ENCODE data around the gene ARFGAP2. TPM values are rescaled to one million over a fixed set of nuclear protein-coding genes. Genes with fewer than 3 reads are reported as not detected.
"Not testable (repeated sequence)": the region's sequence is repeated elsewhere in the genome, so short reads cannot be mapped to it uniquely, and the experiment has no call there.

Gene ARFGAP2
- total RNA-seq, 1 donor from 2014 or later = 95.0 TPM

DNA sequence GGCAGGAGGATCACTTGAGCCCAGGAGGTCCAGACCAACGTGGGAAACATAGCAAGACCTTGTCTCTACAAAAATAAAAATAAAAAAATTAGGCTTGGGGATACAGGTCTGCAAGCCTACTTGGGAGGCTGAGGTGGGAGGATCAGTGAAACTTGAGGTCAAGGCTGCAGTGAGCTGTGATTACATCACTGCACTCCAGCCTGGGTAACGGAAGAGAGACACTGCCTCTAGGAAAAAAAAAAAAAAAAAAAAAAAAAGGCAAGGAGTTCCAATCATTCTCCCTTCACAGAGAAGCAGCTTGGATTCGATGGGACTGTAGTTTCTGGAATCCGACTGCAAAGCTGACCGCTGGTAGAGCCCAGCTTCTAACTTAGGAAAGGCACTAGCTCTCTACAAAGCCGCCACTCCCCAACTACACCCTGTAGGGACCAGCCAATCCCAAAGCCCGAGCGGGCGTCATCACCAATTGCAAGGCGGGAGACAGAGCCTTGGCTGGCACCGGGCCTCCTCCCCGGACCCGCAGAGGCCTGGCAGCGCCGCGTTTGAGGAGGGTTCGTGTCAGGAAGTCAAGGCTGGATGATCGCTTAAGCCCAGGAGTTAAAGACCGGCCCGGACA is 37.4 kb upstream of the ARFGAP2 start:
- Histone ChIP-seq H3K27me3 (no peaks in the 10 kb centered on the region), H3K4me2 (peak overlapping the region; percentile 86), H3K9ac (no peak overlapping the region), H3K9me3 (ENCODE audit: low read depth) (no peaks in the 10 kb centered on the region), H3K79me2 (ENCODE audit: low read depth) (peaks cover 39% of the 10 kb centered on the region), H3K4me1 (peaks cover 28% of the 10 kb centered on the region), H3F3A (ENCODE audit: low read depth) (peaks cover 9% of the 10 kb centered on the region), H3K4me3 (peak overlapping the region; percentile 54), H3K27ac (no peak overlapping the region), H4K20me1 (ENCODE audit: low read depth) (no peaks in the 10 kb centered on the region), H3K36me3 (no peaks in the 10 kb centered on the region), H2AFZ (replicated peaks) (no peak overlapping the region)
- peak; percentile 71 for DNase-seq (ENCODE audit: low spot score)
- Mint-ChIP-seq H3K4me3 (peak overlapping the region; percentile 77), H3K36me3 (no peaks in the 10 kb centered on the region), H3K4me1 (peaks cover 15% of the 10 kb centered on the region), H3K27me3 (ENCODE audit: insufficient read depth, low read depth) (peaks cover 12% of the 10 kb centered on the region), H3K9me3 (no peaks in the 10 kb centered on the region), H3K27ac (no peak overlapping the region)
- TF ChIP-seq, protein P1, sequence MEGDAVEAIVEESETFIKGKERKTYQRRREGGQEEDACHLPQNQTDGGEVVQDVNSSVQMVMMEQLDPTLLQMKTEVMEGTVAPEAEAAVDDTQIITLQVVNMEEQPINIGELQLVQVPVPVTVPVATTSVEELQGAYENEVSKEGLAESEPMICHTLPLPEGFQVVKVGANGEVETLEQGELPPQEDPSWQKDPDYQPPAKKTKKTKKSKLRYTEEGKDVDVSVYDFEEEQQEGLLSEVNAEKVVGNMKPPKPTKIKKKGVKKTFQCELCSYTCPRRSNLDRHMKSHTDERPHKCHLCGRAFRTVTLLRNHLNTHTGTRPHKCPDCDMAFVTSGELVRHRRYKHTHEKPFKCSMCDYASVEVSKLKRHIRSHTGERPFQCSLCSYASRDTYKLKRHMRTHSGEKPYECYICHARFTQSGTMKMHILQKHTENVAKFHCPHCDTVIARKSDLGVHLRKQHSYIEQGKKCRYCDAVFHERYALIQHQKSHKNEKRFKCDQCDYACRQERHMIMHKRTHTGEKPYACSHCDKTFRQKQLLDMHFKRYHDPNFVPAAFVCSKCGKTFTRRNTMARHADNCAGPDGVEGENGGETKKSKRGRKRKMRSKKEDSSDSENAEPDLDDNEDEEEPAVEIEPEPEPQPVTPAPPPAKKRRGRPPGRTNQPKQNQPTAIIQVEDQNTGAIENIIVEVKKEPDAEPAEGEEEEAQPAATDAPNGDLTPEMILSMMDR (IDR thresholded peaks at IDR 0.05) = no peak
- TF ChIP-seq EZH2phosphoT487 (IDR thresholded peaks at IDR 0.05) (no peak), EZH2 (IDR thresholded peaks at IDR 0.05) (no peak)

DNA sequence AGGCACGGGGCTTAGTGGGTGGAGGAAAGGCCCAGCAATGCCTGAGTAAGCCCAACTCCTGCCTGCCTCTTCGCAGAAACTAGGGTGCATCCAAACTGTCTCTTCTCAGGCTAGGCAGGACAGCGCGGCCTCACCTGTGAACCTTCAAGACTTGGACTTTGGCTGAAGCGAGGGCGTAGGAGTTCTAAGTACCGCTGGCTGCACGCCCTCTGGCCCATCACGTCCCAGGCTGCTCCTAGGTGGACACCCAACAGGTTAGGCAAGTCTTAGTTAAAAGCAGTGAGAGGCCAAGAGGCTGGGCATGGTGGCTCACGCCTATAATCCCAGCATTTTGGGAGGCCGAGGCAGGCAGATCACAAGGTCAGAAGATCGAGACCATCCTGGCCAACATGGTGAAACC is 36.3 kb upstream of the ARFGAP2 start:
- no peaks in the 10 kb centered on the region for H3K36me3 ChIP-seq
- no peaks in the 10 kb centered on the region for H4K20me1 ChIP-seq (ENCODE audit: low read depth)
- peaks cover 28% of the 10 kb centered on the region for H3K79me2 ChIP-seq (ENCODE audit: low read depth)
- no peak overlapping the region for H3K4me3 ChIP-seq
- no peak overlapping the region for H3K27ac ChIP-seq
- H2AFZ ChIP-seq (replicated peaks) = no peak overlapping the region
- no peak for DNase-seq (ENCODE audit: low spot score)
- Mint-ChIP-seq H3K27me3 (ENCODE audit: insufficient read depth, low read depth) (peaks cover 9% of the 10 kb centered on the region), H3K27ac (no peak overlapping the region), H3K36me3 (no peaks in the 10 kb centered on the region), H3K9me3 (no peaks in the 10 kb centered on the region), H3K4me1 (peaks cover 15% of the 10 kb centered on the region), H3K4me3 (no peak overlapping the region)
- H3K4me2 ChIP-seq = no peak overlapping the region
- TF ChIP-seq EZH2phosphoT487 (IDR thresholded peaks at IDR 0.05) (no peak), EZH2 (IDR thresholded peaks at IDR 0.05) (no peak)
- no peaks in the 10 kb centered on the region for H3K9me3 ChIP-seq (ENCODE audit: low read depth)
- peaks cover 26% of the 10 kb centered on the region for H3K4me1 ChIP-seq
- peaks cover 9% of the 10 kb centered on the region for H3F3A ChIP-seq (ENCODE audit: low read depth)
- no peak overlapping the region for H3K9ac ChIP-seq
- H3K27me3 ChIP-seq = no peaks in the 10 kb centered on the region

DNA sequence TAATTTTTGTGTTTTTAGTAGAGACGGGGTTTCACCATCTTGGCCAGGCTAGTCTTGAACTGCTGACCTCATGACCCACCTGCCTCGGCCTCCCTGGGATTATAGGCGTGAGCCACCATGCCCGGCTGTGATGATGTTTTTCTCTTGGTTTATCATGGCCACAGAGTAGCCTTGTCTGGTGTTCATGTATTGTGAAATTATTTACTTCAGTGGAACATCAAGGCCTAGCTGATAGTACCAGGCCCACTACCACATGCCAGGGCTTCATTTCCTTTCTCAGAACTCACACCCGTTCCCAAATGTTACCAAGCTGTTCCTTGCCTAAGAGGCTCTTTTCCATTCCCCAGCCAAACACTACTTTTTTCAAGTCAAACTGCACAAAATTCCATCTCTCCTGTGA is 31.9 kb upstream of the ARFGAP2 start:
- Histone ChIP-seq H3K36me3 (no peaks in the 10 kb centered on the region), H3K27me3 (no peaks in the 10 kb centered on the region), H3K4me3 (no peak overlapping the region), H3K79me2 (ENCODE audit: low read depth) (no peaks in the 10 kb centered on the region), H3K9ac (no peak overlapping the region), H3K4me2 (no peak overlapping the region), H3F3A (ENCODE audit: low read depth) (no peaks in the 10 kb centered on the region), H3K4me1 (no peaks in the 10 kb centered on the region), H2AFZ (replicated peaks) (no peak overlapping the region), H3K9me3 (ENCODE audit: low read depth) (no peaks in the 10 kb centered on the region), H4K20me1 (ENCODE audit: low read depth) (no peaks in the 10 kb centered on the region), H3K27ac (no peak overlapping the region)
- H3K9me3 Mint-ChIP-seq = no peaks in the 10 kb centered on the region
- H3K4me1 Mint-ChIP-seq = no peaks in the 10 kb centered on the region
- no peak overlapping the region for H3K27ac Mint-ChIP-seq
- H3K36me3 Mint-ChIP-seq = no peaks in the 10 kb centered on the region
- H3K27me3 Mint-ChIP-seq (ENCODE audit: insufficient read depth, low read depth) = no peaks in the 10 kb centered on the region
- TF ChIP-seq EZH2phosphoT487 (IDR thresholded peaks at IDR 0.05) (no peak), EZH2 (IDR thresholded peaks at IDR 0.05) (no peak)
- TF ChIP-seq, protein P1 (IDR thresholded peaks at IDR 0.05) = no peak
- H3K4me3 Mint-ChIP-seq = no peak overlapping the region
- DNase-seq (ENCODE audit: low spot score) = no peak

DNA sequence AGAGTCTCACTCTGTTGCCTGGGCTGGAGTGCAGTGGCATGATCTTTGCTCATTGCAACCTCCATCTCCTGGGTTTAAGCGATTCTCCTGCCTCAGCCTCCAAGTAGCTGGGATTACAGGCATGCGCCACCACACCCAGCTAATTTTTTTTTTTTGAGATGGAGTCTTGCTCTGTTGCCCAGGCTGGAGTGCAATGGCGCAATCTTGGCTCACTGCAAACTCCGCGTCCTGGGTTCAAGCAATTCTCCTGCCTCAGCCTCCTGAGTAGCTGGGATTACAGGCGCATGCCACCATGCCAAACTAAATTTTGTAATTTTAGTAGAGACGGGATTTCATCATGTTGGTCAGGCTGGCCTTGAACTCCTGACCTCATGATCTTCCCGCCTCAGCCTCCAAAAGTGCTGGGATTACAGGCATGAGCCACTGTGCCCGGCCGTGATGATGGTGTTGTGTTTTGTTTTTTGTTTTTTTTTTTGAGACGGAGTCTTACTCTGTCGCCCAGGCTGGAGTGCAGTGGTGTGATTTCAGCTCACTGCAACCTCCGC is 31.4 kb upstream of the ARFGAP2 start:
- not testable (repeated sequence) for H3K4me3 ChIP-seq; H3K36me3 Mint-ChIP-seq; H3K27ac Mint-ChIP-seq; DNase-seq (ENCODE audit: low spot score); H3K9me3 Mint-ChIP-seq; H3K4me2 ChIP-seq; H4K20me1 ChIP-seq (ENCODE audit: low read depth); H2AFZ ChIP-seq (replicated peaks); H3F3A ChIP-seq (ENCODE audit: low read depth); H3K4me1 ChIP-seq; H3K4me3 Mint-ChIP-seq; H3K27me3 ChIP-seq; H3K79me2 ChIP-seq (ENCODE audit: low read depth); H3K36me3 ChIP-seq; H3K27me3 Mint-ChIP-seq (ENCODE audit: insufficient read depth, low read depth); H3K4me1 Mint-ChIP-seq; H3K9ac ChIP-seq; H3K9me3 ChIP-seq (ENCODE audit: low read depth); H3K27ac ChIP-seq

Data from neural progenitor cell (in vitro differentiated cells).